MV-4-11 (cell line): Measurements from ENCODE around the gene HBQ1.
"Not testable (repeated sequence)": the region's sequence is repeated elsewhere in the genome, so short reads cannot be mapped to it uniquely, and the experiment has no call there.

Experiments used
- DNase-seq: peaks from one replicate; lab custom pipeline; 2025; lab: John Stamatoyannopoulos, UW

Gene HBQ1

GRCh38 chr16:211631-212180, 31.4 kb downstream of the HBQ1 start:
- DNase-seq = not testable (repeated sequence)

GRCh38 chr16:212999-213398, 32.7 kb downstream of the HBQ1 start:
- no peak for DNase-seq

- DNase-seq = no peak
These were observed 39.8 kb downstream of the HBQ1 start for GRCh38 chr16:220021-220420.

GRCh38 chr16:228151-228851, 48.0 kb downstream of the HBQ1 start:
- no peak for DNase-seq

GRCh38 chr16:228852-229730, 48.8 kb downstream of the HBQ1 start, which contains the start of gene LUC7L:
Gene LUC7L (minus strand): TSS chr16:229449. CDS start chr16:229339, 110 bp downstream.
- peak; percentile 75 for DNase-seq

- no peak for DNase-seq
These were observed 49.5 kb downstream of the HBQ1 start for GRCh38 chr16:229731-230281.

- not testable (repeated sequence) for DNase-seq
These were observed 50.1 kb downstream of the HBQ1 start for GRCh38 chr16:230351-230750.
